Loucy (cell line): ENCODE results near the gene NDUFS6.
"Not testable (repeated sequence)": the region's sequence is repeated elsewhere in the genome, so short reads cannot be mapped to it uniquely, and the experiment has no call there.

Experiments
- H2AFZ ChIP-seq: fragments of 200-600 bp; sonication (generic); 2 replicates; pipeline ENCODE4 v1.6.0; 2016; ENCODE audit warnings: antibody characterized with exemption, mild to moderate bottlenecking, low read length, moderate library complexity
- H3F3A ChIP-seq: fragments of 200-600 bp; 2 replicates; pipeline ENCODE4 v1.6.0; 2016; ENCODE audit warnings: antibody characterized with exemption, low read depth, mild to moderate bottlenecking
- H3K27me3 ChIP-seq: fragments of 200-600 bp; sonication (generic); 2 replicates; pipeline ENCODE4 v1.6.1; 2014; ENCODE audit warnings: low read length, mild to moderate bottlenecking; ENCODE audit not compliant: insufficient read depth, poor library complexity, severe bottlenecking
- H3K36me3 ChIP-seq: fragments of 200-600 bp; sonication (generic); 2 replicates; pipeline ENCODE4 v1.6.1; 2016; ENCODE audit warnings: low read length; ENCODE audit not compliant: insufficient read depth
- H3K4me1 ChIP-seq: fragments of 200-600 bp; sonication (generic); 2 replicates; pipeline ENCODE4 v1.5.1; 2014; ENCODE audit warnings: low read length, mild to moderate bottlenecking; ENCODE audit not compliant: insufficient read depth, poor library complexity, severe bottlenecking
- H3K4me2 ChIP-seq: fragments of 200-600 bp; sonication (generic); 2 replicates; pipeline ENCODE4 v1.6.0; 2014; ENCODE audit warnings: antibody characterized with exemption, low read length, low read depth, mild to moderate bottlenecking; ENCODE audit not compliant: poor library complexity, severe bottlenecking
- H3K4me3 ChIP-seq: fragments of 200-600 bp; sonication (generic); 2 replicates; pipeline ENCODE4 v1.5.1; 2014; ENCODE audit warnings: low read length, mild to moderate bottlenecking, mixed read lengths; ENCODE audit not compliant: poor library complexity, severe bottlenecking
- H3K79me2 ChIP-seq: fragments of 200-600 bp; sonication (generic); 2 replicates; pipeline ENCODE4 v1.6.1; 2014; ENCODE audit warnings: low read length; ENCODE audit not compliant: insufficient read depth
- H3K9ac ChIP-seq: fragments of 200-600 bp; sonication (generic); 2 replicates; pipeline ENCODE4 v1.6.0; 2014; ENCODE audit warnings: mild to moderate bottlenecking, low read depth, low read length, moderate library complexity; ENCODE audit not compliant: poor library complexity, severe bottlenecking
- H3K9me2 ChIP-seq: fragments of 200-600 bp; sonication (generic); replicated peaks from 2 replicates; pipeline ENCODE4 v1.6.1; 2016; ENCODE audit warnings: low read depth, low read length, mixed read lengths
- H3K9me3 ChIP-seq: fragments of 200-600 bp; sonication (generic); 2 replicates; pipeline ENCODE4 v1.6.1; 2014; ENCODE audit warnings: mild to moderate bottlenecking, antibody characterized with exemption, low read length, low read depth; ENCODE audit not compliant: insufficient read depth
- H4K20me1 ChIP-seq: fragments of 200-600 bp; sonication (generic); 2 replicates; pipeline ENCODE4 v1.6.0; 2014; ENCODE audit warnings: antibody characterized with exemption, low read length, mild to moderate bottlenecking; ENCODE audit not compliant: insufficient read depth, poor library complexity, severe bottlenecking
- EZH2phosphoT487 ChIP-seq: fragments of 200-600 bp; IDR thresholded peaks from 2 replicates; pipeline ENCODE4 v1.6.1; 2018; ENCODE audit warnings: antibody characterized with exemption, mild to moderate bottlenecking, moderate library complexity, borderline replicate concordance
- TF ChIP-seq, protein P1 (sequence below): fragments of 200-600 bp; sonication (generic); conservative IDR thresholded peaks from 2 replicates; pipeline ENCODE4 v1.5.1; 2014; ENCODE audit warnings: mild to moderate bottlenecking, antibody characterized with exemption, low read length

Gene NDUFS6

GRCh38 chr5:1788200-1788599 is 13.0 kb upstream of the NDUFS6 start:
- Histone ChIP-seq H3F3A (peaks cover 3% of the 10 kb centered on the region; the same call in 1 of the 2 replicates), H3K4me1 (peaks cover 22% of the 10 kb centered on the region), H3K4me3 (no peak overlapping the region), H3K9ac (no peak overlapping the region), H3K9me3 (no peaks in the 10 kb centered on the region), H3K36me3 (no peaks in the 10 kb centered on the region), H3K4me2 (no peak overlapping the region), H4K20me1 (no peaks in the 10 kb centered on the region), H3K9me2 (no peaks in the 10 kb centered on the region), H2AFZ (no peak overlapping the region), H3K27me3 (no peaks in the 10 kb centered on the region), H3K79me2 (no peaks in the 10 kb centered on the region)
- TF ChIP-seq, protein P1, sequence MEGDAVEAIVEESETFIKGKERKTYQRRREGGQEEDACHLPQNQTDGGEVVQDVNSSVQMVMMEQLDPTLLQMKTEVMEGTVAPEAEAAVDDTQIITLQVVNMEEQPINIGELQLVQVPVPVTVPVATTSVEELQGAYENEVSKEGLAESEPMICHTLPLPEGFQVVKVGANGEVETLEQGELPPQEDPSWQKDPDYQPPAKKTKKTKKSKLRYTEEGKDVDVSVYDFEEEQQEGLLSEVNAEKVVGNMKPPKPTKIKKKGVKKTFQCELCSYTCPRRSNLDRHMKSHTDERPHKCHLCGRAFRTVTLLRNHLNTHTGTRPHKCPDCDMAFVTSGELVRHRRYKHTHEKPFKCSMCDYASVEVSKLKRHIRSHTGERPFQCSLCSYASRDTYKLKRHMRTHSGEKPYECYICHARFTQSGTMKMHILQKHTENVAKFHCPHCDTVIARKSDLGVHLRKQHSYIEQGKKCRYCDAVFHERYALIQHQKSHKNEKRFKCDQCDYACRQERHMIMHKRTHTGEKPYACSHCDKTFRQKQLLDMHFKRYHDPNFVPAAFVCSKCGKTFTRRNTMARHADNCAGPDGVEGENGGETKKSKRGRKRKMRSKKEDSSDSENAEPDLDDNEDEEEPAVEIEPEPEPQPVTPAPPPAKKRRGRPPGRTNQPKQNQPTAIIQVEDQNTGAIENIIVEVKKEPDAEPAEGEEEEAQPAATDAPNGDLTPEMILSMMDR = no peak
- no peak for TF ChIP-seq EZH2phosphoT487

DNA sequence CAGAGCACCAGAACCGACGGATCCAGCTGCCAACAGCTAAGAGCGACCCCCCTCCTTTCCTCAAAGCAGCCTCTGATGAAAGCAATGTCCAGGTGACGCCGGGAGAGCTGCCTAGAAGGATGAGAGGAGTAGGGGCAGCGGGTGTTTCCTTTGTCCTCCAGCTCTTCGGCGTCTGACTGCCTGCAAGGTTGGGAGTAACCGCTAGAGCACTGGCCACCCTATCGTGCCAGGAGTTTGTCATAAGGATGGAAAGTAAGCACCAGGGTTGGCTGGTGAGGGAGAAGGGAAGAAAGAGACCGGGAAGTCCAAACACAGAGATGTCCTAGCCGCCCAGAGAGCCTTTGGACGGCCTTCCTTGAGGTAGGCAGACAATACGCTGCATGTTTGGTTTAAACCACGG is 12.4 kb upstream of the NDUFS6 start:
- Histone ChIP-seq H3K36me3 (no peaks in the 10 kb centered on the region), H3K4me2 (no peak overlapping the region), H3K4me1 (peaks cover 25% of the 10 kb centered on the region), H3K9ac (no peak overlapping the region), H3F3A (peaks cover 3% of the 10 kb centered on the region; the same call in 1 of the 2 replicates), H2AFZ (no peak overlapping the region), H4K20me1 (no peaks in the 10 kb centered on the region), H3K4me3 (no peak overlapping the region), H3K9me3 (no peaks in the 10 kb centered on the region), H3K79me2 (no peaks in the 10 kb centered on the region), H3K9me2 (no peaks in the 10 kb centered on the region), H3K27me3 (no peaks in the 10 kb centered on the region)
- TF ChIP-seq EZH2phosphoT487 = no peak
- TF ChIP-seq, protein P1 = no peak

- peak overlapping the region; percentile 26 for H3K4me2 ChIP-seq
- not testable (repeated sequence) for H3F3A ChIP-seq, H3K36me3 ChIP-seq, H4K20me1 ChIP-seq, H3K79me2 ChIP-seq, H3K9ac ChIP-seq, H3K9me3 ChIP-seq, H3K27me3 ChIP-seq, H2AFZ ChIP-seq, H3K4me3 ChIP-seq, H3K9me2 ChIP-seq
- peaks cover 25% of the 10 kb centered on the region for H3K4me1 ChIP-seq
Observed at GRCh38 chr5:1789438-1789833, 11.8 kb upstream of the NDUFS6 start.

GRCh38 chr5:1789834-1790471 is 11.3 kb upstream of the NDUFS6 start:
- H3K4me2 ChIP-seq = peak overlapping the region; percentile 26
- no peak overlapping the region for H3K4me3 ChIP-seq
- peaks cover 3% of the 10 kb centered on the region; the same call in 1 of the 2 replicates for H3F3A ChIP-seq

More at GRCh38 chr5:1789834-1790471, 11.3 kb upstream of the NDUFS6 start:
- no peaks in the 10 kb centered on the region for H3K79me2 ChIP-seq
- peaks cover 25% of the 10 kb centered on the region for H3K4me1 ChIP-seq
- H4K20me1 ChIP-seq = no peaks in the 10 kb centered on the region
- H2AFZ ChIP-seq = 0 out of 2 replicates have a peak overlapping the region, but pooled peaks have one; percentile 38
- no peak overlapping the region for H3K9ac ChIP-seq
- no peaks in the 10 kb centered on the region for H3K27me3 ChIP-seq
- H3K9me3 ChIP-seq = no peaks in the 10 kb centered on the region
- no peaks in the 10 kb centered on the region for H3K9me2 ChIP-seq
- H3K36me3 ChIP-seq = no peaks in the 10 kb centered on the region
- TF ChIP-seq, protein P1 = no peak
